ENCODE data around the gene PACS2.

PACS2 gene

DNA sequence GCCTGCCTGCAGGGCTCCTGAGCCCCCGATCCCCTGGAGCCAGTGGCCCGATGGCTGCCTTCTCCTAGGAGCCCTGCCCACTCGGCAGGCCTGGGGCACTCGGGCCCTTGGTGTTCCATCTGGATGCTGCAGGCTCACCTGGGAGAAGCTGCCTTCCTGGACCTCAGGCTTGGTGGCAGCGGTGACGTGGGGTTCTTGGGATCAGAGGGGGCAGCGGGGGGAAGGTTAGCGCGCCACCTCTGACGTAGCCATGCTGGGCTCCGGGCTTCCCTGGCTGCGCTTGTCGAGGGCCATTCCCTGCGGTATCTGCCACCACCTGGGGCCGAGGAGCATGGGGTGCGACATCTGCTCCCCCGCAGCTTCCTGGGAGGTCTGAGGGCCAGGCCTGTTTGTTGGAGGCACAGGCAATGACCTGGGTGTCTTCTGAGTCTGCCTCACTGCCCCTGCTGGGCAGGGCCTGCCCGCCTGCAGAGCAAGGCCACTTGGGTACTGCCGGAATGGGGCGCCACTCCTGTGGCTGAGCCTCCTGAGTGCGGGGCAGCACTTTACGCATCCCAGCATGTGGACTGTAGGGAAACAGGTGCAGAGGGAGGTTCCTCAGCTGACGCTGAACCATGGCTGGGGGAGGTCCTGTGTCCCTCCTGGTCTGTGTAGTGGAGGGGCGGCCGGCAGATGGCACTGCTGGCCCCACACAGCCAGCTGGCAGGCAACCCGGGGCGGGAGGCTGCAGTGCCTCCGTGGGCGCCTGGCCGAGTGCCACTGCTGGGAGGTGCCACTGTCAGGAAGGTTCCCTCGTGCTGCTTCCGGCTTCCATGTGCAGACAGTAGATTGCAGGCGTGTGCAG is 125.4 kb downstream of the PACS2 start:
- peaks cover 14% of the 10 kb centered on the region for H3K4me1 ChIP-seq (ENCODE audit: control insufficient read depth, insufficient read depth, low read depth, low read length)
- no peak overlapping the region for H3K14ac ChIP-seq (ENCODE audit: low read length in 2 of 2)
- H3K36me3 ChIP-seq (ENCODE audit: control insufficient read depth in 1 of 2, insufficient read depth in 2 of 2, low read depth in 1 of 2, low read length in 2 of 2), result peaks cover 19 to 60% of the 10 kb centered on the region in 2 experiments
- no peaks in the 10 kb centered on the region for H3K9me3 ChIP-seq (ENCODE audit: control insufficient read depth, low read length)
- no peak overlapping the region for H2BK15ac ChIP-seq (ENCODE audit: low read depth, poor library complexity, severe bottlenecking)
- no peak overlapping the region for H4K8ac ChIP-seq (ENCODE audit: low read length)
- DNase-seq, result no peak
- no peak overlapping the region for H4K91ac ChIP-seq (ENCODE audit: low read length)
- peaks cover 38% of the 10 kb centered on the region for H3K79me1 ChIP-seq (replicated peaks; ENCODE audit: low read length, poor library complexity, severe bottlenecking)
- H3K4ac ChIP-seq (ENCODE audit: low read depth in 1 of 2, low read length in 2 of 2), result no peak overlapping the region
- no peak overlapping the region for H3K4me3 ChIP-seq (ENCODE audit: insufficient read depth in 1 of 2, low read depth in 1 of 2, low read length in 2 of 2)
- H2BK5ac ChIP-seq (ENCODE audit: low read depth, low read length, poor library complexity, severe bottlenecking), result no peak overlapping the region
- no peak overlapping the region for H2AFZ ChIP-seq (ENCODE audit: low read depth, low read length)
- no peak overlapping the region for H3K18ac ChIP-seq (ENCODE audit: low read depth in 1 of 2, low read length in 2 of 2)
- no peak overlapping the region for H3K9ac ChIP-seq (ENCODE audit: low read length)
- no peak overlapping the region for H3K23ac ChIP-seq (ENCODE audit: low read length in 2 of 2)
- no peak overlapping the region for H3K27ac ChIP-seq (ENCODE audit: low read length, poor library complexity, severe bottlenecking)
- no peak overlapping the region for H2BK12ac ChIP-seq (ENCODE audit: low read length in 2 of 2)
- H3K27me3 ChIP-seq (ENCODE audit: control insufficient read depth in 1 of 2, insufficient read depth in 1 of 2, low read length in 2 of 2), result no peaks in the 10 kb centered on the region
- no peak overlapping the region for H2AK5ac ChIP-seq (ENCODE audit: low read length, severe bottlenecking)
- no peak overlapping the region for H3K4me2 ChIP-seq (ENCODE audit: low read length, poor library complexity, severe bottlenecking)
- H2BK120ac ChIP-seq (ENCODE audit: low read depth, low read length), result no peak overlapping the region
- WGBS, result 92% methylated on average over 33 of the region's 33 CpGs

DNA sequence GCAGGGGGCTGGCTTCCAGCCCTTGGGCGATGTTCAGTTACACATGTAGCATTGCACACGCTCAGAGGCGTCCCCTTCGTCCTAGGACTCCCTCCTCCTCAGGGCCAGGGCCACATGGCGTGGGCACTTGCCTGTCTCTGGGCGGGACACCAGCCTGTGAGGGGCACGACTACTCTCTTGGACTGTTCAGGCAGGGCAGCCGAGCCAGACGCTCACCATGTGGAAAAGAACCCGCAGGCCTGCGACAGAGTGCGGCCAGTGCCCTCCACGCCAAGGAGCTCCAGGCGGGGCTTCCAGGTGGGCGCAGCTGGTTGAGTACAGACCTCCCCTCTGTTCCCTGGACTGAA is 126.0 kb downstream of the PACS2 start:
- no peak overlapping the region for H2BK12ac ChIP-seq (ENCODE audit: low read length in 2 of 2)
- H3K36me3 ChIP-seq (ENCODE audit: control insufficient read depth in 1 of 2, insufficient read depth in 2 of 2, low read depth in 1 of 2, low read length in 2 of 2), result peaks cover 19 to 66% of the 10 kb centered on the region in 2 experiments
- no peak overlapping the region for H3K4me2 ChIP-seq (ENCODE audit: low read length, poor library complexity, severe bottlenecking)
- no peak overlapping the region for H3K27ac ChIP-seq (ENCODE audit: low read length, poor library complexity, severe bottlenecking)
- H3K4me3 ChIP-seq (ENCODE audit: insufficient read depth in 1 of 2, low read depth in 1 of 2, low read length in 2 of 2), result no peak overlapping the region
- H4K91ac ChIP-seq (ENCODE audit: low read length), result no peak overlapping the region
- no peak overlapping the region for H2BK5ac ChIP-seq (ENCODE audit: low read depth, low read length, poor library complexity, severe bottlenecking)
- H3K14ac ChIP-seq (ENCODE audit: low read length in 2 of 2), result no peak overlapping the region
- no peak overlapping the region for H3K4ac ChIP-seq (ENCODE audit: low read depth in 1 of 2, low read length in 2 of 2)
- no peak overlapping the region for H2BK120ac ChIP-seq (ENCODE audit: low read depth, low read length)
- H3K9me3 ChIP-seq (ENCODE audit: control insufficient read depth, low read length), result no peaks in the 10 kb centered on the region
- H3K27me3 ChIP-seq (ENCODE audit: control insufficient read depth in 1 of 2, insufficient read depth in 1 of 2, low read length in 2 of 2), result no peaks in the 10 kb centered on the region
- H2AFZ ChIP-seq (ENCODE audit: low read depth, low read length), result no peak overlapping the region
- no peak overlapping the region for H2BK15ac ChIP-seq (ENCODE audit: low read depth, poor library complexity, severe bottlenecking)
- no peak overlapping the region for H3K9ac ChIP-seq (ENCODE audit: low read length)
- H3K4me1 ChIP-seq (ENCODE audit: control insufficient read depth, insufficient read depth, low read depth, low read length), result peaks cover 14% of the 10 kb centered on the region
- 97% methylated on average over 15 of the region's 15 CpGs for WGBS
- no peak overlapping the region for H2AK5ac ChIP-seq (ENCODE audit: low read length, severe bottlenecking)
- no peak for DNase-seq
- H3K23ac ChIP-seq (ENCODE audit: low read length in 2 of 2), result no peak overlapping the region
- H3K18ac ChIP-seq (ENCODE audit: low read depth in 1 of 2, low read length in 2 of 2), result no peak overlapping the region
- H3K79me1 ChIP-seq (replicated peaks; ENCODE audit: low read length, poor library complexity, severe bottlenecking), result peaks cover 43% of the 10 kb centered on the region
- no peak overlapping the region for H4K8ac ChIP-seq (ENCODE audit: low read length)

GRCh38 chr14:105440992-105441391 is 126.4 kb downstream of the PACS2 start:
- H3K27ac ChIP-seq (ENCODE audit: low read length, poor library complexity, severe bottlenecking), result no peak overlapping the region
- H2BK120ac ChIP-seq (ENCODE audit: low read depth, low read length), result no peak overlapping the region
- no peak overlapping the region for H3K4me2 ChIP-seq (ENCODE audit: low read length, poor library complexity, severe bottlenecking)
- H3K4me1 ChIP-seq (ENCODE audit: control insufficient read depth, insufficient read depth, low read depth, low read length), result peaks cover 14% of the 10 kb centered on the region
- H3K36me3 ChIP-seq (ENCODE audit: control insufficient read depth in 1 of 2, insufficient read depth in 2 of 2, low read depth in 1 of 2, low read length in 2 of 2), result peaks cover 19 to 70% of the 10 kb centered on the region in 2 experiments
- no peak for DNase-seq
- H2AK5ac ChIP-seq (ENCODE audit: low read length, severe bottlenecking), result no peak overlapping the region
- H3K79me1 ChIP-seq (replicated peaks; ENCODE audit: low read length, poor library complexity, severe bottlenecking), result peaks cover 43% of the 10 kb centered on the region
- peak overlapping the region; percentile 14 for H4K91ac ChIP-seq (ENCODE audit: low read length)
- no peaks in the 10 kb centered on the region for H3K9me3 ChIP-seq (ENCODE audit: control insufficient read depth, low read length)
- H3K9ac ChIP-seq (ENCODE audit: low read length), result no peak overlapping the region
- H2BK15ac ChIP-seq (ENCODE audit: low read depth, poor library complexity, severe bottlenecking), result no peak overlapping the region
- H4K8ac ChIP-seq (ENCODE audit: low read length), result no peak overlapping the region
- no peak overlapping the region for H3K4me3 ChIP-seq (ENCODE audit: insufficient read depth in 1 of 2, low read depth in 1 of 2, low read length in 2 of 2)
- H3K18ac ChIP-seq (ENCODE audit: low read depth in 1 of 2, low read length in 2 of 2), result no peak overlapping the region
- no peak overlapping the region for H3K23ac ChIP-seq (ENCODE audit: low read length in 2 of 2)
- no peak overlapping the region for H2BK12ac ChIP-seq (ENCODE audit: low read length in 2 of 2)
- H3K27me3 ChIP-seq (ENCODE audit: control insufficient read depth in 1 of 2, insufficient read depth in 1 of 2, low read length in 2 of 2), result no peaks in the 10 kb centered on the region
- no peak overlapping the region for H2BK5ac ChIP-seq (ENCODE audit: low read depth, low read length, poor library complexity, severe bottlenecking)
- H3K4ac ChIP-seq (ENCODE audit: low read depth in 1 of 2, low read length in 2 of 2), result no peak overlapping the region
- no peak overlapping the region for H2AFZ ChIP-seq (ENCODE audit: low read depth, low read length)
- 96% methylated on average over 9 of the region's 9 CpGs for WGBS
- no peak overlapping the region for H3K14ac ChIP-seq (ENCODE audit: low read length in 2 of 2)

GRCh38 chr14:105442125-105442524 is 127.6 kb downstream of the PACS2 start:
- H2BK15ac ChIP-seq (ENCODE audit: low read depth, poor library complexity, severe bottlenecking), result no peak overlapping the region
- no peak overlapping the region for H2AFZ ChIP-seq (ENCODE audit: low read depth, low read length)
- H2BK5ac ChIP-seq (ENCODE audit: low read depth, low read length, poor library complexity, severe bottlenecking), result no peak overlapping the region
- no peak overlapping the region for H3K14ac ChIP-seq (ENCODE audit: low read length in 2 of 2)
- no peak overlapping the region for H2BK12ac ChIP-seq (ENCODE audit: low read length in 2 of 2)
- H3K23ac ChIP-seq (ENCODE audit: low read length in 2 of 2), result no peak overlapping the region
- H2BK120ac ChIP-seq (ENCODE audit: low read depth, low read length), result no peak overlapping the region
- no peak overlapping the region for H3K18ac ChIP-seq (ENCODE audit: low read depth in 1 of 2, low read length in 2 of 2)
- H4K8ac ChIP-seq (ENCODE audit: low read length), result no peak overlapping the region
- H3K27ac ChIP-seq (ENCODE audit: low read length, poor library complexity, severe bottlenecking), result no peak overlapping the region
- no peaks in the 10 kb centered on the region for H3K27me3 ChIP-seq (ENCODE audit: control insufficient read depth in 1 of 2, insufficient read depth in 1 of 2, low read length in 2 of 2)
- 86% methylated on average over 17 of the region's 17 CpGs for WGBS
- no peak overlapping the region for H3K4ac ChIP-seq (ENCODE audit: low read depth in 1 of 2, low read length in 2 of 2)
- no peak overlapping the region for H4K91ac ChIP-seq (ENCODE audit: low read length)
- peaks cover 17% of the 10 kb centered on the region for H3K4me1 ChIP-seq (ENCODE audit: control insufficient read depth, insufficient read depth, low read depth, low read length)
- no peak overlapping the region for H3K4me3 ChIP-seq (ENCODE audit: insufficient read depth in 1 of 2, low read depth in 1 of 2, low read length in 2 of 2)
- H3K4me2 ChIP-seq (ENCODE audit: low read length, poor library complexity, severe bottlenecking), result no peak overlapping the region
- no peak overlapping the region for H2AK5ac ChIP-seq (ENCODE audit: low read length, severe bottlenecking)
- no peaks in the 10 kb centered on the region for H3K9me3 ChIP-seq (ENCODE audit: control insufficient read depth, low read length)
- no peak for DNase-seq
- H3K9ac ChIP-seq (ENCODE audit: low read length), result no peak overlapping the region
- peaks cover 19 to 77% of the 10 kb centered on the region in 2 experiments for H3K36me3 ChIP-seq (ENCODE audit: control insufficient read depth in 1 of 2, insufficient read depth in 2 of 2, low read depth in 1 of 2, low read length in 2 of 2)
- peaks cover 55% of the 10 kb centered on the region for H3K79me1 ChIP-seq (replicated peaks; ENCODE audit: low read length, poor library complexity, severe bottlenecking)

Data from mesenchymal stem cell (in vitro differentiated cells and primary cell).